Stimulated activated naive CD8-positive, alpha-beta T cell treated with anti-CD3 and anti-CD28 coated beads, Interleukin-15, Interleukin-2, amounts not matched to agents 100 ng/mL and 50 ng/mL, for 24 hours (primary cell): ENCODE results near the gene RYR3.

ENCODE experiments used
- H3K27ac Mint-ChIP-seq: one replicate; pipeline ENCODE4 v1.8.0; 2021; ENCODE audit warnings: mild to moderate bottlenecking, mixed read lengths
- H3K27me3 Mint-ChIP-seq: one replicate; pipeline ENCODE4 v1.8.0; 2021; ENCODE audit warnings: mixed read lengths
- H3K36me3 Mint-ChIP-seq: one replicate; pipeline ENCODE4 v1.8.0; 2021; ENCODE audit warnings: low read depth, mixed read lengths
- H3K4me1 Mint-ChIP-seq: one replicate; pipeline ENCODE4 v1.8.0; 2021; ENCODE audit warnings: low read depth, mixed read lengths
- H3K4me3 Mint-ChIP-seq: one replicate; pipeline ENCODE4 v1.8.0; 2021; ENCODE audit warnings: mild to moderate bottlenecking, mixed read lengths
- H3K9me3 Mint-ChIP-seq: one replicate; pipeline ENCODE4 v1.8.0; 2021; ENCODE audit warnings: mixed read lengths

RYR3 gene

DNA sequence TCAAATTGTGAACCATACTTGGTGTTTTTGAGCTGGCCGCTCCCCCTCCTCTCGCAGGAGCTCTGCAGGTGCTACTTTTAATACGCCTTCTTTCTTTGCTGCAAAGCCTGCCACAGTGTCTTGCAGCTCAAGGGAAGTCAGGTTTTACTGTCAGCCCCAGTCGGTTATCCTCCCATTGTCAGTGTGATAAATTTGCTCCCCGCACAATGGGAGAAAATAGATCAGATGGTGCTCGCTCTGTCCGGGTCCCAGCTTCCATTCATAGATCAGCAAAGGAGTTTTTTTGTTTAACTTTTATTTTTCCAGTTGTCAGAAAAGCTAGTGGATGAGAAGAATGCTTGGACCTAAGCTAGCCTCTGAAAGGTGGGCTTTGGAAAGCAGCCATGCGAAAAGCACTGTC lies 207.7 kb downstream of the RYR3 start:
- Mint-ChIP-seq H3K4me1 (no peaks in the 10 kb centered on the region), H3K4me3 (no peak overlapping the region), H3K27me3 (peaks cover 9% of the 10 kb centered on the region), H3K36me3 (no peaks in the 10 kb centered on the region), H3K9me3 (no peaks in the 10 kb centered on the region), H3K27ac (no peak overlapping the region)

GRCh38 chr15:33524274-33524673 lies 213.5 kb downstream of the RYR3 start:
- peaks cover 4% of the 10 kb centered on the region for H3K27me3 Mint-ChIP-seq
- no peaks in the 10 kb centered on the region for H3K36me3 Mint-ChIP-seq
- no peak overlapping the region for H3K4me3 Mint-ChIP-seq
- no peak overlapping the region for H3K27ac Mint-ChIP-seq
- no peaks in the 10 kb centered on the region for H3K9me3 Mint-ChIP-seq
- no peaks in the 10 kb centered on the region for H3K4me1 Mint-ChIP-seq

DNA sequence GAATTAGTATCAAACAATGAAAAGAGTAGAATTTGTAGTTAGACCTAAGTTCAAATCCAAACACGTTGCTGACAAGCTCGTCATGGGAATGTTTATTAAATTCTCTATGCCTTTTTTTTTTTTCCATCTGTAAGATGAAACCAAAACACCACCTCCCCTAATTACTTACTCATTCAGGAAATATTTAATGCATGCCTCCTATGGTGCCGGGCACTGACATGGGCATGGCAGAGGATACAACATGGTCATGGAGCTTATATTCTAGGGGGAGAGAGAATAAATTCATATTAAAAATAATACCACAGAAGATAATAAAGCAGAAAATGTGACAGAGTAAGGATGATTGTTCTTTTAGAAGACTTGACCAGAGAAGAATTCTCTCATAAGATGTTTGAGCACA lies 215.8 kb downstream of the RYR3 start:
- Mint-ChIP-seq H3K9me3 (no peaks in the 10 kb centered on the region), H3K36me3 (no peaks in the 10 kb centered on the region), H3K27me3 (peaks cover 4% of the 10 kb centered on the region), H3K4me3 (no peak overlapping the region), H3K4me1 (no peaks in the 10 kb centered on the region), H3K27ac (no peak overlapping the region)

DNA sequence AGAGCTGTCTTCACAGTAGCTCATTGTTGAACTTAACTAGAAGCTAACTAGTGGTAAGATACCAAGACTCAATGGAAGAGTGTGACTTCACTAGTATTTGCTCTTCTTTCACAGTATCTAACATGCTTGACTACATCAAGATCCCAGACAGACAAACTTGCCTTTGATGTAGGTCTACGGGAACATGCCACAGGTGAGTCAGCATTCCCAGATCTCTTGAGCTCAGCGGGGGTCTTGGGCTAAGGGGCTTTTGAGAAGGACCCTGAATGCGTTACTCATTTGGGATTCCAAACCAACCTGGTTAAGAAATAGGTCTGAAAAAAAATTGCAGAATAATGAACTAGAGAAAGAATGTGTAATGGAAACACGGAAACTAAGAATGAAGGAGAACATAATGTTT lies 222.4 kb downstream of the RYR3 start:
- Mint-ChIP-seq H3K4me1 (no peaks in the 10 kb centered on the region), H3K9me3 (no peaks in the 10 kb centered on the region), H3K27ac (no peak overlapping the region), H3K36me3 (no peaks in the 10 kb centered on the region), H3K27me3 (no peaks in the 10 kb centered on the region), H3K4me3 (no peak overlapping the region)

DNA sequence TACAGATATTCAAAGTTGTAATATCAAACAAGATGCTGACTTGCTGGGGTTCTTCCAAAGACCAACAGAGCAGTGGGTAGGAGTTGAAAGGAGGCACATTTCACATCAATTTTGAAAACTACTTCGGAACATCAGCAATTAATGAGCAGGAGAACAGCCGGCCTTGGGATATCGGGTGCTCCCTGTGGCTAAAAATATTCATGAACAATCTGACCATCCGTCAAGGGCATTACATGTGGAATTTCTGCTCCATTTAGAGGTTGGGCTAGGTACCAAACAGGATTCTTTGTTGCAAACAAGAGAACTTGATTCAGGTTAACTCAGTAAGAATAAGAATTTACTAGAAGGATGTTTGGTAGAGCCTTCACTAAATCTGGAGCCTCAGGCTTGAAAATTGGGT lies 223.9 kb downstream of the RYR3 start:
- Mint-ChIP-seq H3K4me3 (no peak overlapping the region), H3K4me1 (no peaks in the 10 kb centered on the region)

GRCh38 chr15:33535135-33535534 lies 224.4 kb downstream of the RYR3 start:
- Mint-ChIP-seq H3K27me3 (peaks cover 6% of the 10 kb centered on the region), H3K4me1 (no peaks in the 10 kb centered on the region), H3K27ac (no peak overlapping the region), H3K9me3 (no peaks in the 10 kb centered on the region), H3K36me3 (no peaks in the 10 kb centered on the region), H3K4me3 (no peak overlapping the region)

More for the DNA sequence above, 223.9 kb downstream of the RYR3 start:
- H3K27ac Mint-ChIP-seq: no peak overlapping the region
- H3K9me3 Mint-ChIP-seq: no peaks in the 10 kb centered on the region
- H3K36me3 Mint-ChIP-seq: no peaks in the 10 kb centered on the region
- H3K27me3 Mint-ChIP-seq: peaks cover 3% of the 10 kb centered on the region

- no peak overlapping the region for H3K27ac Mint-ChIP-seq
- no peaks in the 10 kb centered on the region for H3K9me3 Mint-ChIP-seq
- H3K4me3 Mint-ChIP-seq: no peak overlapping the region
- H3K4me1 Mint-ChIP-seq: no peaks in the 10 kb centered on the region
- H3K36me3 Mint-ChIP-seq: no peaks in the 10 kb centered on the region
- H3K27me3 Mint-ChIP-seq: peaks cover 10% of the 10 kb centered on the region
Measured at GRCh38 chr15:33539825-33540573, 229.2 kb downstream of the RYR3 start.

DNA sequence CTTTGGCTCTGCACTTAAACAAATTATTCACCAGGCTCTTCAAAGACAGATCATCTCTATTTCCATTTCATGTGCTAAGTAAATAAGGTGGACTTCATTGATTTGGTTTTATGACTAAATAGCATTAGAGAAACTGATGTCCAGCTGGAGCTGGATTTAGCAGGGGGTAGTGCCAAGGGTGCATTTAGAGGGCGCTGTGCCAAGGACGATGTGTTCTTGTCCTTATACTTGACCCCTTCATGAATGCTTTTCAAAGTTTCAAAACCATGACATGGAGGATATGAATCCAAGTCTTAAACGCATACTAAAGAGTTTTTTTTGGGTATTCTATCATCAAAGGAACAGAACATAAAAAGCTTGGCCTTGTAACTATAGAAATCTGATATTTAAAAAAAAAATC lies 233.2 kb downstream of the RYR3 start:
- Mint-ChIP-seq H3K27me3 (peaks cover 10% of the 10 kb centered on the region), H3K27ac (no peak overlapping the region), H3K9me3 (no peaks in the 10 kb centered on the region), H3K36me3 (no peaks in the 10 kb centered on the region), H3K4me3 (no peak overlapping the region), H3K4me1 (no peaks in the 10 kb centered on the region)

- no peaks in the 10 kb centered on the region for H3K9me3 Mint-ChIP-seq
- H3K4me1 Mint-ChIP-seq: no peaks in the 10 kb centered on the region
- peaks cover 6% of the 10 kb centered on the region for H3K27me3 Mint-ChIP-seq
- H3K27ac Mint-ChIP-seq: no peak overlapping the region
- no peaks in the 10 kb centered on the region for H3K36me3 Mint-ChIP-seq
- H3K4me3 Mint-ChIP-seq: no peak overlapping the region
Measured at GRCh38 chr15:33545866-33546265, 235.1 kb downstream of the RYR3 start.

- no peaks in the 10 kb centered on the region for H3K36me3 Mint-ChIP-seq
- no peaks in the 10 kb centered on the region for H3K9me3 Mint-ChIP-seq
- no peaks in the 10 kb centered on the region for H3K4me1 Mint-ChIP-seq
- no peak overlapping the region for H3K27ac Mint-ChIP-seq
- peaks cover 3% of the 10 kb centered on the region for H3K27me3 Mint-ChIP-seq
- no peak overlapping the region for H3K4me3 Mint-ChIP-seq
Measured at GRCh38 chr15:33547876-33548275, 237.1 kb downstream of the RYR3 start.

DNA sequence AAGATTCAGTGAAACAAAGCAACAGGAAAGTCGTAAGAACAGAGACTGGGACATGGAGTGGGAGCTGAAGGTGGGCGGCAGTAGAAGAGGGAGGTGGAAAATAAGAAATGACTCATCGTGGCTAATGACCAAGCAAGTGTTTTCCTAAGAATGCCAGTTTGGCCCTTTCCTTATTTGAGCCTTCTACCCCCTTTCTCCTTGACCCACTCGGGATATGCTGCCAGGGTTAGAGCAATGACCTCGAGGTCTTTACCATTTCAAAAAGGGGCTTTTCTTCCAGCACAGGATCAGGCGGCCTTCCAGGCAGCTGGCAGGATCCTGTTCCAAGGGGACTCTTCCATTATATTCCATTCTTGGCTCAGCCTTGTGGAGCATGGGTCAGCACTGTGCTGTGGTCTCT lies 241.1 kb downstream of the RYR3 start:
- H3K27ac Mint-ChIP-seq: no peak overlapping the region
- no peaks in the 10 kb centered on the region for H3K4me1 Mint-ChIP-seq
- H3K36me3 Mint-ChIP-seq: no peaks in the 10 kb centered on the region
- no peaks in the 10 kb centered on the region for H3K27me3 Mint-ChIP-seq
- H3K9me3 Mint-ChIP-seq: no peaks in the 10 kb centered on the region
- no peak overlapping the region for H3K4me3 Mint-ChIP-seq

- no peak overlapping the region for H3K27ac Mint-ChIP-seq
- no peaks in the 10 kb centered on the region for H3K4me1 Mint-ChIP-seq
- H3K4me3 Mint-ChIP-seq: no peak overlapping the region
- no peaks in the 10 kb centered on the region for H3K36me3 Mint-ChIP-seq
- H3K27me3 Mint-ChIP-seq: no peaks in the 10 kb centered on the region
- H3K9me3 Mint-ChIP-seq: no peaks in the 10 kb centered on the region
Measured at GRCh38 chr15:33553157-33553556, 242.4 kb downstream of the RYR3 start.

DNA sequence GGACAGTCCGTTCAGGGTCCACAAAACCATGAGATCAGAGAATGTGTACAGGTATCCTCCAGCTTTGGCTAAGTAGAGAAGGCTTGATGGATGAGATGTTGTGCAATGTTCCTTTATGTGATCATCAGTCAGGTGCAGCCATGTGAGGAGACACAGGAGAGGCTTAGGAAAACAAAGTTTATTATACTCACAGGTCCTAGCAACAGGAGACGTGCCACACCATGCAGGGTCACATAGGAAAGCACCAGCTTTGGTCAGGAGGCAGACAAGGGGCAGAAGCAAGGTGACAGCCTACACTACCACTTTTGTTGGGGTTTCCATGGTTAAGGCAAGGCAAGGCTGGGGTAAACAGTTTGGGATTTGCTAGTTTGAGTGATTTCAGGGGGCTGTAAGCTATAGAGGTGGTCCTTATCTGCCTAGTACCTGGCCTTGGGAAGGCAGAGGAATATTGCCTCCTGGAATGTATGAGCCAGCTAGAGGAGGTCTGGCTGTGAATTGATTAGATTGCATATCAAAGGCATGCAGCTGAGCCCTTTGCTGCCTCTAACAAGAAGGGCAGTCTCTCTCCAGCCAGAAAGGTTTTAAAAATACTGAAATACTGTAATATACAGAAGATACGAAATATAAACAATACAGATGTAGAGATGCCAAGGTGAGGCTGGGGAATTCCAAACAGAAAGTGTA lies 248.6 kb downstream of the RYR3 start:
- H3K36me3 Mint-ChIP-seq: no peaks in the 10 kb centered on the region
- H3K4me1 Mint-ChIP-seq: no peaks in the 10 kb centered on the region
- H3K27ac Mint-ChIP-seq: no peak overlapping the region
- H3K9me3 Mint-ChIP-seq: peaks cover 3% of the 10 kb centered on the region
- no peak overlapping the region for H3K4me3 Mint-ChIP-seq
- H3K27me3 Mint-ChIP-seq: peaks cover 7% of the 10 kb centered on the region

DNA sequence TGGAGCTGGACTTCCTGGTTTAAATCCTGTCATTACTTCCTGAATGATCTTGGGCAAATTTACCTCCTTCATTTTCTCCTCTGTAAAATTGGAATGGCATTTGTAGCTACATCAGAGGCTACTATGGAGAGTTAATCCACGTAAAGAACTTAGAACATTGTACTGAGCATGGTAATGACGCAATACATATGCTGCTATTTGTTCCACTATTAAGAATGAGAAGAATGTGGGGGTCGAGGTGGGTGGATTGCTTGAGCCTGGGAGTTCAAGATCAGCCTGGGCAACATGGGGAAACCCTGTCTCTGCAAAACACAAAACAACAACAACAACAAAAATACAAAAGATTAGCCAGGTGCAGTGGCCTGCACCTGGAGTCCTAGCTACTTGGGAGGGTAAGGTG lies 250.6 kb downstream of the RYR3 start:
- Mint-ChIP-seq H3K9me3 (peaks cover 7% of the 10 kb centered on the region), H3K4me3 (no peak overlapping the region), H3K36me3 (no peaks in the 10 kb centered on the region), H3K4me1 (no peaks in the 10 kb centered on the region), H3K27ac (no peak overlapping the region), H3K27me3 (peaks cover 11% of the 10 kb centered on the region)

DNA sequence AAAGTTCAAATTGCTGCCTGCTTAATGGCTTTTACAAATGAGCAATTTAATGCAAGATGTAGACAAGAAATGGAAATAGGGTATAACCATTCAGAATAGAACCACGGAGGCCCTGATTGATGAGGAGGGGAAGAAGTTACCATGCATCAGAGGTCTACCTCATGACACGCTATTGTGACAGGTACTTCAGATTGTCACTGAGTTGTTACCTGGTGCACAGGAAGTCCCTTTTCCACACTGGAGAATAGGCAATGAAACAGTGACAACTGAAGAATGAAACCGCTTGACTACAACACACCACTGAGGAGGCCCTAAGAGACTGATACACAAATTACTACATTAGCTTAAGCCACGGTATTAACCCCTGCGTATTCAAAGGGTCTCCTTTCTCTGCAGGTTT lies 251.2 kb downstream of the RYR3 start:
- Mint-ChIP-seq H3K27ac (no peak overlapping the region), H3K4me1 (no peaks in the 10 kb centered on the region)

DNA sequence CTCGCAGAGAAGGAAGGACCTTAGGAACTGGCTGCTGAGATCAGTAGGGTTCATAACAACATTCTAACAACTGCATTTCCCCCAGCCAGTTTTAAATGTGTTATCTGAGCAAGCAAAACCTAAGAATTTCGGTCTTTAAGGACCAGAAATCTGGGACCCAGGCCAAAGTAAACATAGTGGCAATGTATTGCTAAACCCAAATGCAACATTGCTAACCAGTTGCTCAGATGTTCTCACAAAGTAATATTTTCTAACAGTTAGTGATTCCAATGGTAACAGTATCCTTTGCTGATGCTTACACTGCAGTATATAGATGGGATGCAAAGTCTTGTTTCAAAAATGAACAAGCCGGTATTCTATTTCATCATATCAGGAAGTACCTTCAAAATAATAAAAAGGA lies 254.3 kb downstream of the RYR3 start:
- Mint-ChIP-seq H3K27ac (no peak overlapping the region), H3K27me3 (peaks cover 8% of the 10 kb centered on the region), H3K9me3 (peaks cover 4% of the 10 kb centered on the region), H3K36me3 (no peaks in the 10 kb centered on the region), H3K4me3 (no peak overlapping the region), H3K4me1 (no peaks in the 10 kb centered on the region)

More for the DNA sequence above, 251.2 kb downstream of the RYR3 start:
- H3K27me3 Mint-ChIP-seq: peaks cover 11% of the 10 kb centered on the region
- H3K9me3 Mint-ChIP-seq: peaks cover 7% of the 10 kb centered on the region
- H3K4me3 Mint-ChIP-seq: no peak overlapping the region
- no peaks in the 10 kb centered on the region for H3K36me3 Mint-ChIP-seq
